HFF-Myc (cell line): ENCODE data around the gene PPM1L.

Experiments
- DNase-seq: peaks from one replicate; pipeline ENCODE4 v3.0.0-alpha.2; 2011; ENCODE audit warnings: low read depth; ENCODE audit errors: extremely low read depth
- H3K4me3 ChIP-seq: replicated peaks from 2 replicates; pipeline ENCODE4 v1.5.1; 2011; ENCODE audit warnings: low read depth, mild to moderate bottlenecking, control low read depth, low read length
- TF ChIP-seq, protein P1 (sequence below): IDR thresholded peaks from 2 replicates; pipeline ENCODE4 v1.5.1; 2012; ENCODE audit warnings: mild to moderate bottlenecking, low read depth, low read length, control low read depth; ENCODE audit errors: missing control alignments

PPM1L gene

GRCh38 chr3:160778480-160778879, 22.4 kb downstream of the PPM1L start:
- TF ChIP-seq, protein P1, sequence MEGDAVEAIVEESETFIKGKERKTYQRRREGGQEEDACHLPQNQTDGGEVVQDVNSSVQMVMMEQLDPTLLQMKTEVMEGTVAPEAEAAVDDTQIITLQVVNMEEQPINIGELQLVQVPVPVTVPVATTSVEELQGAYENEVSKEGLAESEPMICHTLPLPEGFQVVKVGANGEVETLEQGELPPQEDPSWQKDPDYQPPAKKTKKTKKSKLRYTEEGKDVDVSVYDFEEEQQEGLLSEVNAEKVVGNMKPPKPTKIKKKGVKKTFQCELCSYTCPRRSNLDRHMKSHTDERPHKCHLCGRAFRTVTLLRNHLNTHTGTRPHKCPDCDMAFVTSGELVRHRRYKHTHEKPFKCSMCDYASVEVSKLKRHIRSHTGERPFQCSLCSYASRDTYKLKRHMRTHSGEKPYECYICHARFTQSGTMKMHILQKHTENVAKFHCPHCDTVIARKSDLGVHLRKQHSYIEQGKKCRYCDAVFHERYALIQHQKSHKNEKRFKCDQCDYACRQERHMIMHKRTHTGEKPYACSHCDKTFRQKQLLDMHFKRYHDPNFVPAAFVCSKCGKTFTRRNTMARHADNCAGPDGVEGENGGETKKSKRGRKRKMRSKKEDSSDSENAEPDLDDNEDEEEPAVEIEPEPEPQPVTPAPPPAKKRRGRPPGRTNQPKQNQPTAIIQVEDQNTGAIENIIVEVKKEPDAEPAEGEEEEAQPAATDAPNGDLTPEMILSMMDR, result no peak
- no peak overlapping the region for H3K4me3 ChIP-seq
- DNase-seq, result no peak

- no peak overlapping the region for H3K4me3 ChIP-seq
- TF ChIP-seq, protein P1, result no peak
Measured at GRCh38 chr3:160779040-160779439, 23.0 kb downstream of the PPM1L start.

DNA sequence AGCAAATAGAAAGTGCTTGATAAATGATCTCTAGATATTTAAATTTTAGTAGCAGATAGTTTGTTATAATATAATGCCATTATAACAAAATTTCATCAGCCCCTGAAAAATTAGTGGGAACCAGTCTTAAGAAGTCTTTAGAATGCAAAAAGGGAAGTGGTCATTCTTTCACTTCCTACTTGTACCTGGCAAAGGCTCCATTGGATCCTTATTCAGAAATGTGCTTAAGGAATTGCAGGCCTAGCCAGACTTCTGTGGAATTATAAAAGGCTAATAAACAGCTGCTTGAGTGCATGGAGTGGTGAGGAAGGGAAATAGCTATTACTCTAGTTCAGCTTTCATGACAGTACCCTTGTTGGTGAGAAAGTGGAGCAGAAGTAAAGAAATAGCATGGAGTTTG, 24.2 kb downstream of the PPM1L start:
- TF ChIP-seq, protein P1, result no peak
- no peak overlapping the region for H3K4me3 ChIP-seq
- DNase-seq, result no peak

More at GRCh38 chr3:160779040-160779439, 23.0 kb downstream of the PPM1L start:
- DNase-seq, result no peak

DNA sequence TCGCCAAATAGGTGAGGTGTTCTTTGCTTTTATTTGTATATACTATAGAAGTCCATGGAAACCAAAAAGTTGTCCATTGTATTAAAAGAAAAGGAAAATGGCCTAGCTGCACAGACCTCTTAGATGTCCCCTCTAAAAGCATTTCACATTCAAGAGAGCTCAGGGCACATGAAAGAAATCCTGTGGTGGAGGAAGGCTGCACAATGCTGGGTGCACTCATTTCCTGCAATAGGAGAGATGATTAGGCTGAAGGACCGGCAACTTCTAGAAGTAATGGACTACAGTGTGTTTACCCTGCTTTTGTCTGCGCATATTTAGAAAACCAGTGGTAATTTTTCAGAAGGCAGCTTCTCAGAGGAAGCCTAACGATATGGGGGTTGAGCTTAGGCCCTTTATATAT, 25.4 kb downstream of the PPM1L start:
- TF ChIP-seq, protein P1, result no peak
- DNase-seq, result no peak
- no peak overlapping the region for H3K4me3 ChIP-seq

DNA sequence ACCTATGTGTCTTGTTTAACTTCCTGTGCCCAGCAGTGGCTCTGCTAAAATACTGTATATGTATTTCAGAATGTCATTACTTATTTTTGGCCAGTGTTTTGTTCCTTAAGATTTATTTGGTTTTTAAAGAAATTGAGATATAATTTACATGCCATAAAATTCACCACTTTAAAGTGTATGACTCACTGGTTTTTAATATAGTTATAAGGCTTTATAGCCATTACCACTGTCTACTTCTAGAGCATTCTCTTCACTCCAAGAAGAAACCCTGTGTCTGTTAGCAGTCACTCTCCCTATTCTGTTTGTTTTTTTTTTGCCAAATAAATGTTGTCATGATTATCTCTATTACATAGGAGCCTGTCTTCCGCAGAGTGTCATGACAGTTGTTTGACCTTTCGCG, 25.8 kb downstream of the PPM1L start:
- TF ChIP-seq, protein P1, result no peak
- no peak overlapping the region for H3K4me3 ChIP-seq
- no peak for DNase-seq

- no peak for DNase-seq
- H3K4me3 ChIP-seq, result no peak overlapping the region
- TF ChIP-seq, protein P1, result no peak
Measured at GRCh38 chr3:160784853-160785252, 28.8 kb downstream of the PPM1L start.

DNA sequence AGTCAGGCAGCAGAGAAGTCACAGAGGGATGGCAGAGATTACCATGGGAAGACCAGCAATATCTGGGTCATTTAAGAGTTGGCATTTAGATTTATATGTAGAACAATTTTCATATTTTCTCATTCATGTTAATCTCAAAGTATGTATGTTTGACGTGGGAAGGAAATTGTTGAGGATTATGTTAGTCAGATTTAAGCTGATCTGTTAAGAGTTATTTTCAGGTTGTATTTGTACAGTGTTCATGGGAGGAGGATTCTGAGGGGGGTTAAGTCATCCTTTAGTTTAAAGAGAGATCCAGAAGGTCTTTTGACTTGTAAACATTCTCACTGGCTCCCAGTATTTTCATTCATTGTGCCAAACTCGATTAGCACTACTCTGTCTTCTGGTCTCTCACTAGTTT, 34.7 kb downstream of the PPM1L start:
- no peak for DNase-seq
- TF ChIP-seq, protein P1, result no peak
- no peak overlapping the region for H3K4me3 ChIP-seq
